Endothelial cell of umbilical vein (primary cell): Measurements from ENCODE around the gene CNTNAP2. TPM values are rescaled to one million over a fixed set of nuclear protein-coding genes. Genes with fewer than 3 reads are reported as not detected.

Experiments
- BruUV-seq: library from RNA; stranded (reverse); fragments of 400-500 nt; replicated peaks from 2 replicates; lab custom pipeline; 2021; lab: Mats Ljungman, UMichigan
- CTCF ChIA-PET: fragments of 300-600, 350-600 bp; sonication (Branson Sonifier 250); formaldehyde crosslinking; loops from one replicate; lab custom pipeline; 2021; ENCODE audit warnings: antibody characterized with exemption, inconsistent platforms; lab: Charles Lee
- POLR2A ChIA-PET: fragments of 300-600, 350-600 bp; sonication (Branson Sonifier 250); formaldehyde crosslinking; loops from one replicate; lab custom pipeline; 2021; ENCODE audit warnings: antibody characterized with exemption, inconsistent platforms; lab: Charles Lee
- DNase-seq: peaks from one replicate; pipeline ENCODE4 v3.0.0-alpha.2; 2011; ENCODE audit warnings: low read depth, low spot score
- FAIRE-seq: peaks from 2 replicates; lab custom pipeline; 2011; peaks lifted over from hg19 to GRCh38; lab: Jason Lieb, UNC
- H2AFZ ChIP-seq: 2 replicates; pipeline ENCODE4 v1.6.0; 2012; ENCODE audit warnings: low read depth, low read length, control low read depth, inconsistent platforms
- H3K27ac ChIP-seq: 2 replicates; pipeline ENCODE4 v1.5.1; 2011; ENCODE audit warnings: low read depth, mild to moderate bottlenecking, control low read depth, low read length, moderate library complexity; ENCODE audit not compliant: insufficient read depth
- H3K27me3 ChIP-seq, 2 experiments: 2 replicates each; pipeline versions ENCODE4 v1.6.0 to v1.6.1; 2011; ENCODE audit warnings: low read length in 2 of 2, mixed read lengths in 1 of 2; ENCODE audit not compliant: control insufficient read depth in 2 of 2, insufficient read depth in 2 of 2
- H3K36me3 ChIP-seq, 2 experiments: 2 replicates in 1 of 2; 3 replicates in 1 of 2; pipeline ENCODE4 v1.5.1; 2011; ENCODE audit warnings: low read length in 2 of 2, mild to moderate bottlenecking in 1 of 2, moderate library complexity in 1 of 2; ENCODE audit not compliant: control insufficient read depth in 2 of 2, insufficient read depth in 2 of 2; ENCODE audit errors: extremely low read depth in 1 of 2
- H3K4me1 ChIP-seq: 3 replicates; pipeline ENCODE4 v1.5.1; 2011; ENCODE audit warnings: mild to moderate bottlenecking, low read length; ENCODE audit not compliant: control insufficient read depth, insufficient read depth; ENCODE audit errors: extremely low read depth
- H3K4me2 ChIP-seq: 2 replicates; pipeline ENCODE4 v1.6.1; 2011; ENCODE audit warnings: low read length, control low read depth, mixed read lengths; ENCODE audit not compliant: insufficient read depth
- H3K4me3 ChIP-seq, 3 experiments: fragments of 200-600 bp in 1 of 3; sonication (generic), shearing (Covaris generic) in 1 of 3; replicated peaks in 1 of 3; 2 replicates each; pipeline ENCODE4 v1.5.1; 2011 to 2016; ENCODE audit warnings: control low read depth in 3 of 3, low read length in 3 of 3, mild to moderate bottlenecking in 2 of 3, inconsistent platforms in 1 of 3, low read depth in 1 of 3, moderate library complexity in 1 of 3; ENCODE audit not compliant: insufficient read depth in 1 of 3
- H3K79me2 ChIP-seq: 2 replicates; pipeline ENCODE4 v1.6.0; 2012; ENCODE audit warnings: low read length, inconsistent platforms; ENCODE audit not compliant: control insufficient read depth, insufficient read depth
- H3K9ac ChIP-seq: replicated peaks from 2 replicates; pipeline ENCODE3; 2011; ENCODE audit warnings: low read length, control low read depth; ENCODE audit not compliant: insufficient read depth; ENCODE audit errors: extremely low read depth
- H3K9me1 ChIP-seq: replicated peaks from 3 replicates; pipeline ENCODE4 v1.6.0; 2011; ENCODE audit warnings: mild to moderate bottlenecking, low read length; ENCODE audit not compliant: control insufficient read depth, insufficient read depth; ENCODE audit errors: extremely low read depth
- H3K9me3 ChIP-seq: replicated peaks from 2 replicates; pipeline ENCODE4 v1.5.1; 2012; ENCODE audit warnings: low read length, inconsistent platforms; ENCODE audit not compliant: control insufficient read depth, insufficient read depth
- H4K20me1 ChIP-seq: replicated peaks from 2 replicates; pipeline ENCODE3; 2011; ENCODE audit warnings: mild to moderate bottlenecking, low read length; ENCODE audit not compliant: control insufficient read depth, insufficient read depth; ENCODE audit errors: extremely low read depth
- CTCF ChIP-seq, 2 donors: IDR thresholded peaks; 1 replicate in 1 of 2; 2 replicates in 1 of 2; pipeline ENCODE4 v1.5.1; 2011; ENCODE audit warnings: low read length in 2 of 2, mild to moderate bottlenecking in 2 of 2, moderate library complexity in 2 of 2, control low read depth in 1 of 2, inconsistent platforms in 1 of 2, low read depth in 1 of 2; ENCODE audit not compliant: insufficient read depth in 1 of 2; ENCODE audit errors: extremely low read depth in 1 of 2
- EZH2 ChIP-seq: IDR thresholded peaks from 2 replicates; pipeline ENCODE4 v1.6.1; 2012; ENCODE audit warnings: borderline replicate concordance, low read depth, mild to moderate bottlenecking, moderate library complexity, low read length, inconsistent platforms; ENCODE audit not compliant: severe bottlenecking
- FOS ChIP-seq: IDR thresholded peaks from 2 replicates; pipeline ENCODE4 v1.6.1; 2011; ENCODE audit warnings: mild to moderate bottlenecking, low read length, moderate library complexity, borderline replicate concordance; ENCODE audit not compliant: insufficient read depth
- GATA2 ChIP-seq: IDR thresholded peaks from 2 replicates; pipeline ENCODE4 v1.7.0; 2011; ENCODE audit warnings: low read depth, mild to moderate bottlenecking, moderate library complexity, mixed read lengths, low read length; ENCODE audit not compliant: insufficient read length, insufficient read depth
- JUN ChIP-seq: IDR thresholded peaks from 2 replicates; pipeline ENCODE4 v1.6.1; 2011; ENCODE audit warnings: borderline replicate concordance, low read depth; ENCODE audit not compliant: insufficient read length, insufficient read depth
- MAX ChIP-seq: IDR thresholded peaks from 2 replicates; pipeline ENCODE4 v1.6.1; 2011; ENCODE audit not compliant: insufficient read depth, insufficient read length
- MYC ChIP-seq: IDR thresholded peaks from one replicate; pipeline ENCODE4 v1.6.1; 2011; ENCODE audit warnings: mild to moderate bottlenecking, low read depth, low read length
- POLR2A ChIP-seq: IDR thresholded peaks from 2 replicates; pipeline ENCODE4 v1.6.1; 2012; ENCODE audit warnings: low read depth, mild to moderate bottlenecking, control low read depth, low read length
- POLR2AphosphoS5 ChIP-seq: IDR thresholded peaks from 2 replicates; pipeline ENCODE4 v1.6.1; 2012; ENCODE audit warnings: low read depth, mild to moderate bottlenecking, control low read depth, low read length, moderate library complexity; ENCODE audit not compliant: insufficient read depth
- dilution Hi-C: fragments of 300-500 bp; cut with MboI; formaldehyde crosslinking; loops from one replicate; pipeline ENCODE4 v1.15.0; 2019; ENCODE audit warnings: low sequenced_read_pairs; ENCODE audit not compliant: extremely low pct_ligation_motif_present
- intact Hi-C: fragments of 100-400 bp; cut with micrococcal nuclease; formaldehyde crosslinking; loops from one replicate; pipeline ENCODE4 v1.10.0; 2022
- polyA plus RNA-seq, 4 experiments: library from polyadenylated mRNA; depleted of rRNA in 3 of 4; stranded (reverse) in 3 of 4; unstranded in 1 of 4; fragments of >200 nt; gene quantifications; 2 replicates each; pipeline versions ENCODE4 v1.2.1 to v1.2.3, GENCODE V29; 2011 to 2012; ENCODE audit warnings: missing spikeins in 1 of 4
- total RNA-seq: library from RNA; stranded (reverse); gene quantifications from 2 replicates; pipeline ENCODE4 v1.2.3, GENCODE V29; 2021

Gene CNTNAP2
- total and polyA plus RNA-seq, 2 donors (not counting 3 experiments of a cell fraction or from before 2014, with no cell fraction given): not detected

- POLR2A ChIA-PET: no interaction called here
- dilution Hi-C loops (no loop called here), intact Hi-C loops (no loop called here)
- Histone ChIP-seq H3K27me3 (no peaks in the 10 kb centered on the region), H3K9me1 (no peaks in the 10 kb centered on the region), H3K4me1 (no peaks in the 10 kb centered on the region), H3K79me2 (no peaks in the 10 kb centered on the region), H3K9ac (no peak overlapping the region), H3K4me2 (no peak overlapping the region), H2AFZ (no peak overlapping the region), H3K27ac (no peak overlapping the region), H4K20me1 (no peaks in the 10 kb centered on the region), H3K4me3 (no peak overlapping the region), H3K36me3 (no peaks in the 10 kb centered on the region), H3K9me3 (no peaks in the 10 kb centered on the region)
- CTCF ChIA-PET: no interaction called here
- FAIRE-seq: no peak
- BruUV-seq: no TSS peak
- TF ChIP-seq EZH2 (no peak), MYC (no peak), MAX (no peak), POLR2A (no peak), POLR2AphosphoS5 (no peak), JUN (no peak), CTCF (IDR thresholded peaks at IDR 0.05; ENCODE audit: extremely low read depth in 1 of 2, insufficient read depth in 1 of 2, low read depth in 1 of 2, low read length in 2 of 2) (no peak), FOS (no peak), GATA2 (no peak)
- DNase-seq: no peak
Observed at GRCh38 chr7:146291900-146292299, 175.3 kb downstream of the CNTNAP2 start.
